ENCODE data around the gene ADCY7. TPM values are rescaled to one million over a fixed set of nuclear protein-coding genes. Genes with fewer than 3 reads are reported as not detected.

The ADCY7 gene
- total RNA-seq, 2 donors from 2014 or later: 30.1 to 37.2 TPM

GRCh38 chr16:50247123-50247905, 19.0 kb upstream of the ADCY7 start:
- 94 to 95% methylated on average over 6 to 12 of the region's 12 CpGs for WGBS, 2 experiments (ENCODE audit: insufficient coverage in 1 of 2, insufficient read length in 1 of 2)
- H3K36me3 Mint-ChIP-seq (ENCODE audit: low read depth): no peaks in the 10 kb centered on the region
- no peak overlapping the region for H3K27ac Mint-ChIP-seq

GRCh38 chr16:50247906-50248608, 18.3 kb upstream of the ADCY7 start:
- no peak overlapping the region for H3K27ac ChIP-seq (ENCODE audit: low read depth, low read length)
- TF ChIP-seq CTCF (conservative IDR thresholded peaks at IDR 0.05): peak; percentile 42
- peak overlapping the region; percentile 65 for H3K4me3 Mint-ChIP-seq

More at GRCh38 chr16:50247123-50247905, 19.0 kb upstream of the ADCY7 start:
- no peaks in the 10 kb centered on the region for H3K9me3 Mint-ChIP-seq
- H3K27me3 Mint-ChIP-seq (ENCODE audit: insufficient read depth): peaks cover 8% of the 10 kb centered on the region
- peaks cover 32% of the 10 kb centered on the region for H3K4me1 Mint-ChIP-seq
- Histone ChIP-seq H3K9me3 (ENCODE audit: control insufficient read depth, low read length) (no peaks in the 10 kb centered on the region), H3K4me3 (ENCODE audit: low read length) (peak overlapping the region; percentile 76), H3K27ac (ENCODE audit: low read depth, low read length) (no peak overlapping the region), H3K27me3 (ENCODE audit: control insufficient read depth, insufficient read depth, low read length, poor library complexity, severe bottlenecking) (no peaks in the 10 kb centered on the region), H3K4me1 (ENCODE audit: control insufficient read depth, insufficient read depth, low read length) (peaks cover 7% of the 10 kb centered on the region), H3K36me3 (ENCODE audit: control insufficient read depth, insufficient read depth, low read length) (no peaks in the 10 kb centered on the region), H3K9ac (ENCODE audit: extremely low read depth, low read length, poor library complexity, severe bottlenecking) (no peak overlapping the region)
- peak overlapping the region; percentile 65 for H3K4me3 Mint-ChIP-seq
- no peak for DNase-seq
- TF ChIP-seq CTCF (conservative IDR thresholded peaks at IDR 0.05): no peak

GRCh38 chr16:50248845-50249244, 17.5 kb upstream of the ADCY7 start:
- no peaks in the 10 kb centered on the region for H3K36me3 Mint-ChIP-seq (ENCODE audit: low read depth)
- WGBS, 2 experiments (ENCODE audit: insufficient coverage in 1 of 2, insufficient read length in 1 of 2): 88 to 90% methylated on average over 8 of the region's 8 CpGs
- H3K27ac Mint-ChIP-seq: peak overlapping the region; percentile 21
- Histone ChIP-seq H3K36me3 (ENCODE audit: control insufficient read depth, insufficient read depth, low read length) (no peaks in the 10 kb centered on the region), H3K4me3 (ENCODE audit: low read length) (no peak overlapping the region), H3K27ac (ENCODE audit: low read depth, low read length) (no peak overlapping the region), H3K27me3 (ENCODE audit: control insufficient read depth, insufficient read depth, low read length, poor library complexity, severe bottlenecking) (no peaks in the 10 kb centered on the region), H3K9me3 (ENCODE audit: control insufficient read depth, low read length) (no peaks in the 10 kb centered on the region), H3K4me1 (ENCODE audit: control insufficient read depth, insufficient read depth, low read length) (peaks cover 10% of the 10 kb centered on the region), H3K9ac (ENCODE audit: extremely low read depth, low read length, poor library complexity, severe bottlenecking) (no peak overlapping the region)
- no peak overlapping the region for H3K4me3 Mint-ChIP-seq
- H3K27me3 Mint-ChIP-seq (ENCODE audit: insufficient read depth): peaks cover 8% of the 10 kb centered on the region
- TF ChIP-seq CTCF (conservative IDR thresholded peaks at IDR 0.05): no peak
- no peaks in the 10 kb centered on the region for H3K9me3 Mint-ChIP-seq
- peaks cover 40% of the 10 kb centered on the region for H3K4me1 Mint-ChIP-seq
- peak; percentile 71 for DNase-seq

More at GRCh38 chr16:50247906-50248608, 18.3 kb upstream of the ADCY7 start:
- no peak overlapping the region for H3K9ac ChIP-seq (ENCODE audit: extremely low read depth, low read length, poor library complexity, severe bottlenecking)
- Mint-ChIP-seq H3K27me3 (ENCODE audit: insufficient read depth) (peaks cover 8% of the 10 kb centered on the region), H3K27ac (no peak overlapping the region), H3K9me3 (no peaks in the 10 kb centered on the region), H3K36me3 (ENCODE audit: low read depth) (no peaks in the 10 kb centered on the region), H3K4me1 (peaks cover 36% of the 10 kb centered on the region)
- peaks cover 8% of the 10 kb centered on the region for H3K4me1 ChIP-seq (ENCODE audit: control insufficient read depth, insufficient read depth, low read length)
- DNase-seq: peak; percentile 64
- no peaks in the 10 kb centered on the region for H3K36me3 ChIP-seq (ENCODE audit: control insufficient read depth, insufficient read depth, low read length)
- no peaks in the 10 kb centered on the region for H3K9me3 ChIP-seq (ENCODE audit: control insufficient read depth, low read length)
- 85 to 100% methylated on average over 1 to 13 of the region's 13 CpGs for WGBS, 2 experiments (ENCODE audit: insufficient coverage in 1 of 2, insufficient read length in 1 of 2)
- no peaks in the 10 kb centered on the region for H3K27me3 ChIP-seq (ENCODE audit: control insufficient read depth, insufficient read depth, low read length, poor library complexity, severe bottlenecking)
- H3K4me3 ChIP-seq (ENCODE audit: low read length): no peak overlapping the region
